Activated naive CD4-positive, alpha-beta T cell treated with anti-CD3 and anti-CD28 coated beads for 36 hours (primary cell): ENCODE data around the gene SH3RF2. TPM values are rescaled to one million over a fixed set of nuclear protein-coding genes. Genes with fewer than 3 reads are reported as not detected.

ENCODE experiments used
- CTCF ChIA-PET: fragments of 350-600 bp; sonication (Branson Sonifier 250); formaldehyde crosslinking; loops from one replicate; lab custom pipeline; 2021; ENCODE audit warnings: antibody characterized with exemption; lab: Charles Lee
- DNase-seq: peaks from one replicate; pipeline ENCODE4 v3.0.0-alpha.2; 2020
- H3K27ac Mint-ChIP-seq: one replicate; pipeline ENCODE4 v1.8.0; 2021; ENCODE audit warnings: mild to moderate bottlenecking, mixed read lengths
- H3K27me3 Mint-ChIP-seq: one replicate; pipeline ENCODE4 v1.8.0; 2021; ENCODE audit warnings: low read depth, mixed read lengths
- H3K36me3 Mint-ChIP-seq: one replicate; pipeline ENCODE4 v1.8.0; 2021; ENCODE audit warnings: low read depth, mixed read lengths
- H3K4me1 Mint-ChIP-seq: one replicate; pipeline ENCODE4 v1.8.0; 2021; ENCODE audit warnings: low read depth, mixed read lengths
- H3K4me3 Mint-ChIP-seq: one replicate; pipeline ENCODE4 v1.8.0; 2021; ENCODE audit warnings: mild to moderate bottlenecking, moderate library complexity, mixed read lengths
- H3K9me3 Mint-ChIP-seq: one replicate; pipeline ENCODE4 v1.8.0; 2021; ENCODE audit warnings: mixed read lengths
- intact Hi-C: fragments of 100-400 bp; cut with micrococcal nuclease; formaldehyde crosslinking; loops from one replicate; pipeline ENCODE4 v1.15.1; 2023
- total RNA-seq, 2 experiments: library from RNA; stranded (reverse); gene quantifications; one replicate each; pipeline ENCODE4 v1.2.3, GENCODE V29; 2021

The SH3RF2 gene
- total RNA-seq, 2 experiments from 2014 or later: not detected

DNA sequence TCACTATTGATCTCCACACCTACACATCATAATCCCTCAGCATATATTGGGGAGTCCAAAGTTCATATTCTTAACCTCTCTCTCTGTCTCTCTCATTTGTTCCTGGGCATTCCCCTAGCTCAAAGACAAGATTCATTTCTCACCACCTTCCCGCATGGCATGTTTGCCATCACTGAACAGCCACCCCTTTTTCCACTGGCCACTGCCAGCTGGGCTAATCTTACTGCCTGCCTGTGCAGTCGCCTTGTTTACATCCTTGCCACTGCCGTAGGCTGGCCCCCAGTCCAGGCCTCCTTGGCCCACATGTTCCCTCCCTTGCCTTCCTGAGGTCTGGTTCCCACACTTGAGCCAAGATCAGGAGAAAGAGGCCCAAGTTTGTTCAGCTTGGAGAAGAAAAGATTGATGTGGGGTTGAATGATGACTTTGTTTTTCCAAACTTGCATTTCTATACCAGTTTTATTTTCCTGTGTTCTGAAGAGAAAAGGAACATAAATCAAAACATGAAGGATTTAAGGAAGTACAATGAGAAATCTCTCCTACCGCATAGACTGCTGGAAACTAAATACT, 88.8 kb downstream of the SH3RF2 start:
- Mint-ChIP-seq H3K27me3 (peaks cover 10% of the 10 kb centered on the region), H3K9me3 (no peaks in the 10 kb centered on the region)
- intact Hi-C loops: no loop called here

DNA sequence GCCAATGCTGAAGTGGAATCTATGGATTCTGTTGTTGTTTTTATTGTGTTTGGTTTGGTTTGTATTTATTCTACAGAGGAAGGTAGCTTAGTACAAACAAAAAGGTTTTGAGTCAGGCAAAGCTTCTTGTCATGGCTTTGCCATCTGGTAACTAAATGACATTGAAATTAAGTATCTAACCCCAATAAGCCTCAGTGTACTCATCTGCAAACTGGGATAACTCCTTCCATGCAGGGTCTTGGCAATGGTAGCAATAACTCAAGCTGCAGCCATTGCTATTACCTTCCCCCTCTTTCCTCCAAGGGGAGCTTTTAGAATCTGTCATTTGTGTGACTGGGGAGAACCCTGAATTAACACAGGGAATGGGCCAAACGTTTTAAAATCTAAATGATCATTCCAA, 89.3 kb downstream of the SH3RF2 start:
- H3K27ac Mint-ChIP-seq: no peak overlapping the region
- CTCF ChIA-PET: interaction anchor here (1.6 kb wide), 1 partner anchor 200 kb away, joined by 3 read pairs; no protein-coding TSS in a partner anchor

More for the DNA sequence above, 88.8 kb downstream of the SH3RF2 start:
- H3K27ac Mint-ChIP-seq: no peak overlapping the region
- DNase-seq: no peak
- no peak overlapping the region for H3K4me3 Mint-ChIP-seq
- no peaks in the 10 kb centered on the region for H3K4me1 Mint-ChIP-seq
- no peaks in the 10 kb centered on the region for H3K36me3 Mint-ChIP-seq
- CTCF ChIA-PET: interaction anchor here (1.6 kb wide), 1 partner anchor 200 kb away, joined by 3 read pairs; no protein-coding TSS in a partner anchor

DNA sequence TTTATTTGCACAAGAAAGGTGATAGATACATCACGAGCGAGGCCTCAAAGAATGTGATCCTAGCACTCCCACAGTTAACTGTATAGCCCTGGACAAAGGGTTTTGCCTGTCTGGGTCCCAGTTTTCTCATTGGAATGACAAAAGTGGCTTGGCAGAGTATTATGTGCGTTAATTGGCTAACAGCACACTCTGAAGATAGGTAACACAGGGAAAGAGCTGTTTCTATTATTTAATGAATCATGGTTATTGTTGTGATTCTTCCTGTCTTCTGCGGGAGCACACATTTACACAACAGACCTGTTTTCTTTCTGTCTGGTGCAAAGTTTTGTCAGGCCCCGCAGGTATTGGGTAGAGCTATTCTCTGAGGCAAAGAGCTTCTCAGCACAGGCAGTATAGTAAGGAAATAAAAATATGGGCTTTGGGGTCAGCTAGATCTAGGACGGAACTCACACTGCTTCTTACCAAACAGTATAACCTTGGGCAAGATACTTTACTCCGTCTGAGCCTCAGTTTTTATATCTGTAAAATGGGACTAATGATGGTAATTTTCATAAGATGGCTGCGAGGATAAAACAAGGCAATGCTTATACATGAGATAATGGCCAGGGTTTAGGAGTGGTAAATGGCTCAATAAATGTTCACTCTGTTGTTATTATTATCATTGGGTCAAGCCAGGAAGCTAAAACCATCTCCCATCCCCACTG, 90.1 kb downstream of the SH3RF2 start:
- Mint-ChIP-seq H3K4me1 (no peaks in the 10 kb centered on the region), H3K36me3 (no peaks in the 10 kb centered on the region), H3K4me3 (no peak overlapping the region), H3K27ac (no peak overlapping the region), H3K9me3 (no peaks in the 10 kb centered on the region), H3K27me3 (peaks cover 10% of the 10 kb centered on the region)
- CTCF ChIA-PET: interaction anchor here (1.6 kb wide), 1 partner anchor 201 kb away, joined by 3 read pairs; no protein-coding TSS in a partner anchor
- intact Hi-C loops: no loop called here
- DNase-seq: no peak

More for the DNA sequence above, 89.3 kb downstream of the SH3RF2 start:
- Mint-ChIP-seq H3K27me3 (peaks cover 10% of the 10 kb centered on the region), H3K4me1 (no peaks in the 10 kb centered on the region), H3K36me3 (no peaks in the 10 kb centered on the region), H3K4me3 (no peak overlapping the region), H3K9me3 (no peaks in the 10 kb centered on the region)
- intact Hi-C loops: no loop called here
- DNase-seq: no peak

DNA sequence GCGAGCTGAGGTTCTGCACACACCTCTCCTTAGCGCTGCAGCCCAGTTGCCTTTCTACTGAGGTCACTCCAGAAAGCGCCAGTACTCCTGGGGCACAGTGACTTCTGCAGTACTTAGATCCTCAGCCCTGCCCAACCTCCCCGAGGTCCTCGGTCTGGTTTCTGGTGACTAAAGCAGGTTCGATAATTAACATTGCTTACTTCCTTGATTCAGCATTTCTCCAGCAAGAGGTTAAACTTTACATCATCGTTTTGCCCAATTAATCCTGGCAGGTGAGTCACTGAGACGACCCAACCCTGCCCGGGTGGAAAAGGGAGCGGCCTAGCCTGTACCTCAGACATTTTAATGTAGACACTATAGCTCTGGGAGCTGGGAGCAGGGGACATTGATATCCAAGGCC, 91.4 kb downstream of the SH3RF2 start:
- no peak overlapping the region for H3K4me3 Mint-ChIP-seq

DNA sequence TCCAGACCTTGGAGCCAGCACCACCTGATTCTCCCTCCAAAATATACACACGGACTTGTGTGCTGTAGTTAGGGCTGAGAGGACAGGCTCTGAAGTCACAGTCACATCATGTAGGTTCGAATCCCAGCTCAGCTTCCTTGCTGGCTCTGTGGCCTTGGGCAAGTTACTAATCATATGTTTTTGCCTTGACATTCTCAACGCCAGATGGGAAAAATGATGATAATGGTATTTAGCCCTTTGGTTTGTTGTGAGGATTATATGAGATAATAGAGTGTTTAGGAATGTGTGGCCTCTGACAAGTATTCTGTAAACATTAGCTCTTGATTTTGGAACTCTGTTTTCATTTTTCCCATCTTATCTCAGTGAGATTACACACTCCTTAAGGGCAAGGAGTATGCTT, 96.5 kb downstream of the SH3RF2 start:
- intact Hi-C loops: no loop called here
- no peak for DNase-seq
- CTCF ChIA-PET: interaction anchor here (0.6 kb wide), 1 partner anchor 167 kb away, joined by 4 read pairs; no protein-coding TSS in a partner anchor
- peaks cover 2% of the 10 kb centered on the region for H3K27me3 Mint-ChIP-seq
- no peaks in the 10 kb centered on the region for H3K4me1 Mint-ChIP-seq
- no peak overlapping the region for H3K4me3 Mint-ChIP-seq
- H3K36me3 Mint-ChIP-seq: no peaks in the 10 kb centered on the region
- no peaks in the 10 kb centered on the region for H3K9me3 Mint-ChIP-seq
- H3K27ac Mint-ChIP-seq: no peak overlapping the region

More for the DNA sequence above, 91.4 kb downstream of the SH3RF2 start:
- Mint-ChIP-seq H3K4me1 (no peaks in the 10 kb centered on the region), H3K36me3 (no peaks in the 10 kb centered on the region), H3K27ac (no peak overlapping the region), H3K27me3 (peaks cover 12% of the 10 kb centered on the region), H3K9me3 (no peaks in the 10 kb centered on the region)
- DNase-seq: no peak
- CTCF ChIA-PET: interaction anchor here (0.7 kb wide), 1 partner anchor 54 kb away, joined by 4 read pairs; no protein-coding TSS in a partner anchor
- intact Hi-C loops: no loop called here

DNA sequence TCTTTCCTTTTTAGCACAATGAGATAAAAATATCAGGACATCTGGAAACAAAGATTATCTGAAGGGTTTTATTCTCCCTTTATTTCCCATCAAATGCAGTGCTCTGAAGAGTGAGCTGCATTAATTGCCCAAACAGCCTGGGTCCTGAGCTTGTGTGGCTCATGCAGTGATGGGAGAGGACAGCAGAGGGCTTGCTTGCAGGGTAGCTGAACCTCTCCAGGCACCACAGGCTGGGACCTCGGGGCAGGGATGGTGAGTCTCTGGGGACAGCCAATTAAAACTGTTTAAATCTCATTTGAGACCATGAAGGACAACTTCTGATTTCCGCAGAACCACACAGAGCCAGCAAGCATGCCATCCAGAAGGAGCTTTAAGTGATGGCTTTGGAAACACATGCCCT, 97.7 kb downstream of the SH3RF2 start:
- Mint-ChIP-seq H3K27ac (no peak overlapping the region), H3K9me3 (no peaks in the 10 kb centered on the region), H3K36me3 (no peaks in the 10 kb centered on the region), H3K4me1 (no peaks in the 10 kb centered on the region), H3K27me3 (peaks cover 2% of the 10 kb centered on the region), H3K4me3 (no peak overlapping the region)
- intact Hi-C loops: no loop called here
- CTCF ChIA-PET: no interaction called here
- no peak for DNase-seq

DNA sequence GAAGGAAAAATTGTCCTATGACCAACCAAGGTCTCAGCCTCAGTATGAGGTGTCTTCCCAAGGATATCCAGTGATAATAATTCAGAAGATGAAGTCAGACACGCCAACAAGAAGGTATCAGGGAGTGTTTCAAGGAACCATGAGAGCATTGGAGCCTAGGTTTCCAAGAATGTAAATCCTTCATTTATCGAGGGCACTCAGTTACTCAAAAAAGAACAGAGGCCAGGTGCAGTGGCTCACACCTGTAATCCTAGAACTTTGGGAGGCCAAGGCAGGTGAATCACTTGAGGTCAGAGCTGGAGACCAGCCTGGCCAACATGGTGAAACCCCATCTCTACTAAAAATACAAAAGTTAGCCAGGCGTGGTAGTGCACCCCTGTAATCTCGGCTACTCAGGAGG, 98.2 kb downstream of the SH3RF2 start:
- Mint-ChIP-seq H3K36me3 (no peaks in the 10 kb centered on the region), H3K27ac (no peak overlapping the region), H3K4me3 (no peak overlapping the region), H3K4me1 (no peaks in the 10 kb centered on the region), H3K9me3 (no peaks in the 10 kb centered on the region), H3K27me3 (peaks cover 2% of the 10 kb centered on the region)
- DNase-seq: no peak
- CTCF ChIA-PET: no interaction called here
- intact Hi-C loops: no loop called here

DNA sequence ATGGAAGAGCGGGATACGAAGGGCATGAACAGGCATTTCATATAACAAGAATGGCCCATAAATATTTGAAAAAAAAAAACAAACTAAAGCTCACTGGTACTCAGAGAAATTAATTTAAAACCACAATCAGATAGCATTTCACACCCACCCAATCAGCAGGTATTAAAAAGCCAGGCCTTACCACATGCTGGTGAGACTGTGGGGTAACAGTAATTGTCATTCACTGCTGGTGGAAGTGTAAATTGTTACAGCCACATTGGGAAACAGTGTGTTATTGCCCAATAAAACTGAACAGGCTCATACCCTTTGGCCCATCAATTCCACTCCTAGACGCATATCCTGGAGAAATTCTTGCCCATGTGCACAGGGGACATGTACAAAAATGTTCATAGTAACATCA, 103.0 kb downstream of the SH3RF2 start:
- CTCF ChIA-PET: no interaction called here
- H3K4me1 Mint-ChIP-seq: no peaks in the 10 kb centered on the region

DNA sequence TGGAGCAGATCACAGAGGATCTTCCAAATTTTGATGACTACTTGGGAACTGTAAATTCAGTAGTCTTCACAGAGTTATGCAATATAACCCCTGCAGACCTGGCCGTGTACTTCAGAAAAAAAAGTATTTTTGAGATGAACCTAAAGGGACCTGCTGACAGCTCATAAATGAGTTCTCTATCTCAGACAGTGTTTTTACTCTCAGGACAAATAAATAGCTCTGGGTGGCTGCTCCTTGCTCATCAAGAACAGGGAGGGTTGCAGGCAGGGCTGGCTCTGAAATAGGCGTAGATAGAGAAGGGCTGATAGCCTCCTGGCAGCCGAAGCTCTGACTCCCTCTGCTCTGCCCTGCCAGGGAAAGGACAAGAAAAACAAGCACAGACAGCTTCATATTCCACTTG, 104.1 kb downstream of the SH3RF2 start:
- Mint-ChIP-seq H3K4me3 (no peak overlapping the region), H3K27me3 (peaks cover 3% of the 10 kb centered on the region), H3K27ac (no peak overlapping the region), H3K36me3 (no peaks in the 10 kb centered on the region), H3K4me1 (no peaks in the 10 kb centered on the region), H3K9me3 (no peaks in the 10 kb centered on the region)
- CTCF ChIA-PET: interaction anchor here (0.9 kb wide), 1 partner anchor 169 kb away, joined by 3 read pairs; no protein-coding TSS in a partner anchor
- DNase-seq: no peak
- intact Hi-C loops: no loop called here

More for the DNA sequence above, 103.0 kb downstream of the SH3RF2 start:
- Mint-ChIP-seq H3K27ac (no peak overlapping the region), H3K27me3 (peaks cover 3% of the 10 kb centered on the region), H3K36me3 (no peaks in the 10 kb centered on the region), H3K9me3 (no peaks in the 10 kb centered on the region), H3K4me3 (no peak overlapping the region)
- intact Hi-C loops: no loop called here
- DNase-seq: no peak

DNA sequence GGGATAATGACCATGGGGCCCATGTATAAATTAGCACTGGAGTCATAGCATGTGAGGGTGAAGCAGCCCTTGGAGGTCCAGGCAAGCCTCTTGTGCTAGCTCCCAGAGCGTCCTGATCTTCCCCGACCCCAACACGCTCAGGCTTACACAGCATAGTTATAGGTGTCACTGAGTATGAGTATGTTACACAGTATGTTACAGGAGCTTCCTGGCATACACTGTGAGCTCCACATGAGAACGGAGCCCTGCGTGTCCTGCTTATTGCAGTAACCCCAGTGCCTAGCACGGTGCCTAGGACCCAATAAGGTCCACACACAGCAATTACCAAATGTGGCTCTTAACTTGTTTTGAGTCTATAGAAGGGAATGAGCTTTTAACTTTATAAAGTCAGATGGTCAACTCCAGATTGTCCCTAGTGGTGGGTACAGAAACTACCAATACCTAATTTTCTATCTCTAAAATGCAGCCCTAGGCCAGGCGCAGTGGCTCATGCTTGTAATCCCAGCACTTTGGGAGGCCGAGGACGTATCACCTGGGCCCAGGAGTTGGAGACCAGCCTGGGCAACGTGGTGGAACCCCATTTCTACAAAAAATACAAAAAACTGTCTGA, 104.9 kb downstream of the SH3RF2 start:
- CTCF ChIA-PET: interaction anchor here (0.6 to 1.0 kb wide), 4 partner anchors 10 to 258 kb away, joined by 3 to 7 read pairs (median 3); no protein-coding TSS in a partner anchor
- DNase-seq: no peak
- Mint-ChIP-seq H3K4me3 (no peak overlapping the region), H3K36me3 (no peaks in the 10 kb centered on the region), H3K27ac (no peak overlapping the region), H3K4me1 (no peaks in the 10 kb centered on the region), H3K27me3 (peaks cover 3% of the 10 kb centered on the region), H3K9me3 (no peaks in the 10 kb centered on the region)
- intact Hi-C loops: no loop called here

DNA sequence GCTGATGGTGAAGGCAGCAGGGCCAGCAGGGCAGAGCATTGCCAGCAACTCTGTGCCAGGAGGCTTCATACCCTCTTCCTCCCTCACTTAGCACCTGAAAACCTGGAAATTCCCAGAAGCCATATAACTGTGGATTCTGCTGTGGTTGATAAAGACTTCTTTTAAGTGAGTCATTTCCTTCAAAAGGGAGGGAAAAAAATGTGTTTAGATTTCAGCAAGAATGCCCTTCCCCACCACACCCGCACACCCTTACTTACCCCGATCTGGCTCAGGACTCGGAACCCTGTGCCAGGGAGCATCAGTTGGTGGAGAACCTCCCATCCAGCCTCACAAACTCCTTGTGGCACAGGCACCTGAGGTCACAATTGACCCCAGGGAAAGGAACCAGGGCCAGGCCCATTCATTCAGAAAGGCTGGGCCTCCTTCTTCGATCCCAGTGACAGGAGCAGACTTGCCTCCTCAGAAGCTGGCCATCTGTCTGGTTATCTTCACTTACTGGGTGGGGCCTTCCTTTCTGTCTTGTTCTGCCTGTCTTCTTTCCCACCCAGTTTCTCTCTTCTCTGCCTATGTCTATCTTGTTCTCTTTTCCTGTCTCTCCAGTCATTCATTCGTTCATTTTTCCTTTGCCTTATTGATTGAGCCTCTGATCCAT, 106.4 kb downstream of the SH3RF2 start:
- CTCF ChIA-PET: interaction anchor here (0.6 kb wide), 3 partner anchors 81 to 582 kb away, joined by 3 to 4 read pairs (median 3); no protein-coding TSS in a partner anchor
- no peaks in the 10 kb centered on the region for H3K4me1 Mint-ChIP-seq
- no peaks in the 10 kb centered on the region for H3K9me3 Mint-ChIP-seq
- peaks cover 5% of the 10 kb centered on the region for H3K27me3 Mint-ChIP-seq
- no peak overlapping the region for H3K4me3 Mint-ChIP-seq
- no peak overlapping the region for H3K27ac Mint-ChIP-seq
- DNase-seq: no peak
- no peaks in the 10 kb centered on the region for H3K36me3 Mint-ChIP-seq
- intact Hi-C loops: no loop called here

DNA sequence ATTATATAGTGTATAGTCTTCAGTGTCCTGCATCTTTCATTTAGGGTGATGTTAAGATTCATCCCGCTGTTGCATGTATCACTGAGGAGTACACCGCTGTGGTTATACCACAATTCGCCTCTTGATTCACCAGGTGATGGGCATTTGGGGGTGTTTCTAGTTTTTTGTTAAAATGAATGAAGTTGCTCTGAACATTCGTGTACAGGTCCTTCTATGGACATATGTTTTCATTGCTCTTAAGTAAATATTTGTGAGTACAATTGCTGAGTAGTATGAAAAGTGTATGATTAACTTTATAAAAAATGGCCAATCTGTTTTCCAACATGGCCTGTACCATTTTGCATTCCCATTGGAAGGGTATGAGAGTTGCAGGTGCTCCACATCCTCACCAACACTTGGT, 107.3 kb downstream of the SH3RF2 start:
- DNase-seq: no peak
- no peak overlapping the region for H3K4me3 Mint-ChIP-seq
- CTCF ChIA-PET: no interaction called here
- H3K27ac Mint-ChIP-seq: no peak overlapping the region
- intact Hi-C loops: no loop called here
- H3K9me3 Mint-ChIP-seq: no peaks in the 10 kb centered on the region
- H3K27me3 Mint-ChIP-seq: peaks cover 6% of the 10 kb centered on the region
- H3K4me1 Mint-ChIP-seq: no peaks in the 10 kb centered on the region
- H3K36me3 Mint-ChIP-seq: no peaks in the 10 kb centered on the region
